Fibroblast of villous mesenchyme (primary cell): ENCODE results near the gene INF2. TPM values are rescaled to one million over a fixed set of nuclear protein-coding genes. Genes with fewer than 3 reads are reported as not detected.
A peak's percentile ranks its signal among the peaks of the same experiment; 100 is the strongest.

Experiments
- DNase-seq: peaks from one replicate; pipeline ENCODE4 v3.0.0-alpha.2; 2010; ENCODE audit warnings: low read depth
- H3K4me3 ChIP-seq: 2 replicates; pipeline ENCODE4 v1.5.1; 2011; ENCODE audit warnings: low read depth, mild to moderate bottlenecking, low read length
- CTCF ChIP-seq: IDR thresholded peaks from 2 replicates; pipeline ENCODE4 v1.5.1; 2012; ENCODE audit warnings: low read depth, mild to moderate bottlenecking, low read length; ENCODE audit not compliant: insufficient read depth
- total RNA-seq: library from RNA; depleted of rRNA; stranded (reverse); fragments of >200 nt; gene quantifications from 2 replicates; pipeline ENCODE4 v1.2.3, GENCODE V29; 2012

INF2 gene
- total RNA-seq, 1 donor = 68.7 TPM

DNA sequence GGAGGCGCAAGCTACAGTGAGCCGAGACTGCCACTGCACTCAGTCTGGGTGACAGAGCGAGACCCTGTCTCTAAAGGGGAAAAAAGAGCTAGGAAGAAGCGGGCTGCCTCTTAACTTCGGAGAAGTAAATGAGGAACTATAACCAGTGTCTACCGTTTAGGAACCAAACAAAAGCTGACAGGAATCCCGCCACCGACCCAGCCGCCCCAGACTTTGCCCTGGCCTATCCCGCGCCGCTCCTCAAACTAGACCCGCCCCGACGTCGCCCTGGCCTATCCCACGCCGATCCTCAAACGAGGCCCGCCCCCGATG is 63.0 kb downstream of the INF2 start:
- TF ChIP-seq CTCF = no peak
- DNase-seq = no peak
- H3K4me3 ChIP-seq = peak overlapping the region; percentile 63

GRCh38 chr14:104752735-104753527 is 63.5 kb downstream of the INF2 start, which contains the start of gene SIVA1:
SIVA1 (plus strand) TSS chr14:104753147; CDS start chr14:104753202, 55 bp downstream.
- H3K4me3 ChIP-seq = peak within 1 kb of the TSS; percentile 92
- DNase-seq = peak; percentile 100
- TF ChIP-seq CTCF = no peak

DNA sequence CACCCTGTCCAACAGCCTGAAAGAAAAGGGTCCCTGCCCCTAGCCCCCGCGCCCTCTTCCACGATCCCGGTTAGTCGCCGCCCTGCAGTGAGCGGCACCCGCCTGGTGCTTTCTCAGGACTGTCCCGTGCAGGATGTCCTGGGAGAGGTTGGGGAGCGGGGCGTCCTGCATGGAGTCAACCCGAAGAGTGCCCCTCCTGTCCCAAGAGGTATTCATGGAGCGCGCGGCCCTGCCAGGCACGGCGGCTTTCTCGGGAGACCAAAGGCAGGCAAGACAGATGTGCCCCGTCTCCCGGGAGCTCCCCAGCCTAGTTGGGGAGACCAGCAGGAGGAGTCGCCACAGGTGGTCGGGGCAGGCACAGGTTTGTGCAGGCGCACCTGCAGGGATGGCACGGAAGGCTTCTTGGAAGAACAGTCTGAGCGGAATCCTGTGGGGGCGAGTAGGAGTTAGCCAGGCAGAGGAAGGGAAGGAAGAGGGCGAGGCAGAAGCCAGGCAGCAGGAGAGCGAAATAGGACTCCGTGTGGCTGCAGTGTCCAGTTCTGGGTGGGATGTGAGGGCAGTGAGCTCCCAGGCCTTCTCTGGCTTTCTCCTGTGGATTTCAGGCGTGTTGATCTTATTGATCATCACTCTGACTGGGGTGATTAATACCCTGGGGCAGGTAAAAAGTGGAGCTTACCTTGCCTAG is 64.3 kb downstream of the INF2 start:
- H3K4me3 ChIP-seq = peak overlapping the region; percentile 92
- no peak for TF ChIP-seq CTCF
- DNase-seq = no peak

DNA sequence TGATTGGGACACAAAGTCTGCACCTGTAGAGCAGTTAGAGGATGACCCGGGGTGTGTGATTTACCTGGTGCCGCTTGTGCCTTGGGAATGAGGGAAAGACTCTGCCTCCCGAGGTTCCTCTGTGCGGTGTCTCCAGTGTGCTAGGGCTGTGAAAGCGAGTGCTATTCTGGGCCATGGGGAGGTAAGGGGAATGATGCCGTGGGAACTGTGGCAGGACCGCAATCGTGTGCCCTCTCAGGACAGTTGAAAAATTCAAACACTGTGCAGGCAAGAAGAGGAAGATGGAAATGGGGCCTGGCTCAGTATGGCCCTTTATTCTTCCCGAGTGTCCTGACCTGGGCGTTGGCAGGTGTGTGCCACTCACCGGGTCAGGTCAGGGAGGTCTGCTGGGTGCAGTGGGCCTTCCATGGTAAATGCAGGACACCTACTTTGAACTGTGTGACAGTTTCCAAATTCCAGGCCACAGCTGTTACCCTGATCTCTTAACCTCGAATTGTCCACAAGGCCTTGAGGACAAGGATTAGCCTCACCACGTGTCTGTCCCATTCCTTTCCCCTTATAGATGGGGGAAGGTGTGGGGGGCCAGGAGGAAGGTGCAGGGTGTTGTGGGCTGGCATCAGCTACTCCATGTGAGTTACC is 64.9 kb downstream of the INF2 start:
- TF ChIP-seq CTCF = no peak
- DNase-seq = no peak
- H3K4me3 ChIP-seq = peak overlapping the region; percentile 92

- no peak for DNase-seq
- TF ChIP-seq CTCF = no peak
- no peak overlapping the region for H3K4me3 ChIP-seq
Measured at GRCh38 chr14:104755621-104756020, 66.2 kb downstream of the INF2 start.

DNA sequence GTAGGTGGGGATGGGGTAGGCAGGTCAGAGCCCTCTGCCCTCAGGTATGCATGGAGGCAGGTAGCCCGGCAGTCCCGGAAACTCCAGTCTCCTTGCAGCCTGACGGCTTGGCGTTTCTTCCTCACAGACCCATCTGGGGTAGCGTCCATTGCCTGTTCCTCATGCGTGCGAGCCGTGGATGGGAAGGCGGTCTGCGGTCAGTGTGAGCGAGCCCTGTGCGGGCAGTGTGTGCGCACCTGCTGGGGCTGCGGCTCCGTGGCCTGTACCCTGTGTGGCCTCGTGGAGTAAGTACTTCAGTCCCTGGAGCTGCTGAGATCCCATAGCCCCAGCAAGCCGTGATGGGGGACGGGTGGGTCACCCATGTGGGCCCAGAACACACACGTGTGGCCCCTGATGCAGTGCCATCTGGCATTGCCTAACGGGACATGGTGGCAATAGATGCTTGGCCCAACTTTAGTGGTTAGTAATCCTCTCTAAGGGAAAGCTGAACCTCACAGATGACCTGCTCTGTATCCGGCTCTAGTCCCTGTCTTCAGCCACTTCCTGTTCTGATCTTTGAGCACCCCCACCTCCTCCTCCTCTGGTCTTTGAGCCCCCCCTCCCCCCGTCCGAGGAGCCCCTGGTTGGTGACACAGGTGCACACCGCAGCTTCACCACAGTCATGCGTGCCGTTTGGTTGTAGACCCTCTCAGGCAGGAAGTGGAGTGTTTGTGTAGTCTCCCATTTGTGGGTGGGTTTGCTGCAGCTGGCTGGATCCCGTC is 67.2 kb downstream of the INF2 start:
- H3K4me3 ChIP-seq = no peak overlapping the region
- no peak for DNase-seq
- no peak for TF ChIP-seq CTCF
